KBM-7 (cell line): Measurements from ENCODE around the gene ITGB1.
"Not testable (repeated sequence)": the region's sequence is repeated elsewhere in the genome, so short reads cannot be mapped to it uniquely, and the experiment has no call there.

Experiments
- DNase-seq: peaks from one replicate; pipeline ENCODE4 v3.0.0-alpha.2; 2015
- in situ Hi-C: fragments of 300-500 bp; cut with MboI; formaldehyde crosslinking; loops from 2 replicates; pipeline ENCODE4 v1.14.3; 2020; ENCODE audit warnings: low sequenced_read_pairs, low pct_unique_long_range_greater_than_20kb, mixed read lengths

The ITGB1 gene

GRCh38 chr10:32982293-32982709 is 24.3 kb upstream of the ITGB1 start:
- DNase-seq = no peak
- in situ Hi-C loops = no loop called here

- in situ Hi-C loops = no loop called here
- DNase-seq = no peak
These were observed 23.7 kb upstream of the ITGB1 start for GRCh38 chr10:32981760-32982159.

GRCh38 chr10:32980558-32981468 is 22.8 kb upstream of the ITGB1 start:
- in situ Hi-C loops = no loop called here
- peak; percentile 91 for DNase-seq

- in situ Hi-C loops = no loop called here
These were observed 22.2 kb upstream of the ITGB1 start for GRCh38 chr10:32980242-32980557.

GRCh38 chr10:32979719-32980118 is 21.7 kb upstream of the ITGB1 start:
- DNase-seq, in situ Hi-C loops: not testable (repeated sequence)

More at GRCh38 chr10:32980242-32980557, 22.2 kb upstream of the ITGB1 start:
- DNase-seq = no peak

GRCh38 chr10:32979041-32979440 is 21.0 kb upstream of the ITGB1 start:
- no peak for DNase-seq
- in situ Hi-C loops = no loop called here

GRCh38 chr10:32977846-32978809 is 20.1 kb upstream of the ITGB1 start:
- in situ Hi-C loops, DNase-seq: not testable (repeated sequence)

GRCh38 chr10:32976338-32976737 is 18.3 kb upstream of the ITGB1 start:
- DNase-seq = no peak
- in situ Hi-C loops = no loop called here

- DNase-seq = no peak
- in situ Hi-C loops = no loop called here
These were observed 14.9 kb upstream of the ITGB1 start for GRCh38 chr10:32972929-32973328.

- no peak for DNase-seq
- in situ Hi-C loops = no loop called here
These were observed 14.4 kb upstream of the ITGB1 start for GRCh38 chr10:32972460-32972859.

- DNase-seq = no peak
- in situ Hi-C loops = no loop called here
These were observed 13.6 kb upstream of the ITGB1 start for GRCh38 chr10:32971536-32972091.

GRCh38 chr10:32970910-32971309 is 12.9 kb upstream of the ITGB1 start:
- DNase-seq = no peak
- in situ Hi-C loops = no loop called here

- in situ Hi-C loops = no loop called here
- no peak for DNase-seq
These were observed 6.2 kb upstream of the ITGB1 start for GRCh38 chr10:32964270-32964669.

GRCh38 chr10:32963096-32963495 is 5.1 kb upstream of the ITGB1 start:
- DNase-seq = no peak
- in situ Hi-C loops = no loop called here

- in situ Hi-C loops = no loop called here
These were observed 4.5 kb upstream of the ITGB1 start for GRCh38 chr10:32962521-32962920.

GRCh38 chr10:32961895-32962369 is 3.9 kb upstream of the ITGB1 start:
- in situ Hi-C loops = no loop called here

More at GRCh38 chr10:32962521-32962920, 4.5 kb upstream of the ITGB1 start:
- DNase-seq = no peak

GRCh38 chr10:32961343-32961894 is 3.4 kb upstream of the ITGB1 start:
- DNase-seq = peak; percentile 47
- in situ Hi-C loops = no loop called here

More at GRCh38 chr10:32961895-32962369, 3.9 kb upstream of the ITGB1 start:
- DNase-seq = peak; percentile 59

GRCh38 chr10:32960022-32960421 is 2.0 kb upstream of the ITGB1 start:
- DNase-seq = no peak
- in situ Hi-C loops = no loop called here
